Liver (tissue), 9 donors: ENCODE data around the gene RALGPS2. TPM values are rescaled to one million over a fixed set of nuclear protein-coding genes. Genes with fewer than 3 reads are reported as not detected.

Source experiments
- DNase-seq: peaks from one replicate; pipeline ENCODE4 v3.0.0-alpha.2; 2017; ENCODE audit warnings: low spot score
- H3K27ac ChIP-seq, 2 donors: one replicate each; pipeline ENCODE4 v1.7.0; 2013; ENCODE audit warnings: inconsistent platforms in 2 of 2, low read length in 2 of 2, control low read depth in 1 of 2, low read depth in 1 of 2, mild to moderate bottlenecking in 1 of 2
- H3K27me3 ChIP-seq, 4 donors: one replicate each; pipeline versions ENCODE4 v1.6.1 to v1.7.0; 2013; ENCODE audit warnings: low read length in 3 of 4, inconsistent platforms in 1 of 4, mild to moderate bottlenecking in 1 of 4, moderate library complexity in 1 of 4; ENCODE audit not compliant: control insufficient read depth in 4 of 4, insufficient read depth in 4 of 4
- H3K36me3 ChIP-seq, 4 donors: one replicate each; pipeline versions ENCODE4 v1.6.1 to v1.7.0; 2013; ENCODE audit warnings: low read length in 3 of 4, mild to moderate bottlenecking in 3 of 4, low read depth in 1 of 4, moderate library complexity in 1 of 4; ENCODE audit not compliant: control insufficient read depth in 4 of 4, insufficient read depth in 3 of 4
- H3K4me1 ChIP-seq, 4 donors: one replicate each; pipeline versions ENCODE4 v1.6.1 to v1.7.0; 2013; ENCODE audit warnings: low read length in 3 of 4, mild to moderate bottlenecking in 3 of 4, moderate library complexity in 1 of 4; ENCODE audit not compliant: control insufficient read depth in 4 of 4, insufficient read depth in 4 of 4
- H3K4me3 ChIP-seq, 3 donors: one replicate each; pipeline versions ENCODE4 v1.6.1 to v1.7.0; 2013; ENCODE audit warnings: low read length in 3 of 3, control low read depth in 1 of 3, low read depth in 1 of 3, mild to moderate bottlenecking in 1 of 3
- H3K9ac ChIP-seq, 2 donors: one replicate each; pipeline ENCODE4 v1.7.0; 2013; ENCODE audit warnings: low read length in 2 of 2, mild to moderate bottlenecking in 2 of 2, moderate library complexity in 2 of 2, control low read depth in 1 of 2, low read depth in 1 of 2
- H3K9me3 ChIP-seq, 4 donors: one replicate each; pipeline versions ENCODE4 v1.6.1 to v1.7.0; 2013; ENCODE audit warnings: low read length in 3 of 4; ENCODE audit not compliant: control insufficient read depth in 4 of 4
- EGR1 ChIP-seq, 2 donors: IDR thresholded peaks; 2 replicates each; pipeline ENCODE4 v1.6.1; 2016 to 2018; ENCODE audit warnings: antibody characterized with exemption in 2 of 2, low read depth in 2 of 2
- FOXA1 ChIP-seq: IDR thresholded peaks from 2 replicates; pipeline ENCODE4 v1.6.1; 2016; ENCODE audit warnings: antibody characterized with exemption
- FOXA2 ChIP-seq: IDR thresholded peaks from 2 replicates; pipeline ENCODE4 v1.6.1; 2016; ENCODE audit warnings: antibody characterized with exemption
- GABPA ChIP-seq, 2 donors: IDR thresholded peaks in 1 of 2; conservative IDR thresholded peaks in 1 of 2; 2 replicates each; pipeline ENCODE4 v1.6.1; 2016; ENCODE audit warnings: antibody characterized with exemption in 2 of 2, mild to moderate bottlenecking in 1 of 2, moderate library complexity in 1 of 2
- HNF4A ChIP-seq, 2 donors: conservative IDR thresholded peaks; 2 replicates each; pipeline ENCODE4 v1.6.1; 2016; ENCODE audit warnings: antibody characterized with exemption in 2 of 2, mild to moderate bottlenecking in 2 of 2
- HNF4G ChIP-seq: IDR thresholded peaks from 2 replicates; pipeline ENCODE4 v1.6.1; 2016; ENCODE audit warnings: antibody characterized with exemption
- JUND ChIP-seq, 2 donors: IDR thresholded peaks; 2 replicates each; pipeline ENCODE4 v1.6.1; 2016; ENCODE audit warnings: antibody characterized with exemption in 2 of 2
- NR2F2 ChIP-seq: IDR thresholded peaks from 2 replicates; pipeline ENCODE4 v1.6.1; 2016; ENCODE audit warnings: antibody characterized with exemption
- RXRA ChIP-seq, 2 donors: IDR thresholded peaks; 2 replicates each; pipeline ENCODE4 v1.6.1; 2017 to 2018; ENCODE audit warnings: antibody characterized with exemption in 2 of 2, mild to moderate bottlenecking in 1 of 2
- SP1 ChIP-seq: IDR thresholded peaks from 2 replicates; pipeline ENCODE4 v1.6.1; 2018; ENCODE audit warnings: antibody characterized with exemption, mild to moderate bottlenecking
- TAF1 ChIP-seq: conservative IDR thresholded peaks from 2 replicates; pipeline ENCODE4 v1.6.1; 2016; ENCODE audit warnings: antibody characterized with exemption, mild to moderate bottlenecking
- YY1 ChIP-seq: IDR thresholded peaks from 2 replicates; pipeline ENCODE4 v1.6.1; 2016; ENCODE audit warnings: antibody characterized with exemption, mild to moderate bottlenecking
- WGBS: extraction: QIAGEN DNeasy Blood & Tissue Kit; methylation state at CpG from one replicate; pipeline ENCODE4 v1.1.7; 2013; 5-methylcytosine and 5-hydroxymethylcytosine counted together
- polyA plus RNA-seq, 2 donors: library from polyadenylated mRNA; stranded (reverse) in 1 of 2; unstranded in 1 of 2; fragments of 200-250 nt in 1 of 2; fragments of >200 nt in 1 of 2; fragmentation: Nextera tagmentation in 1 of 2; extraction: Ambion mirVana in 1 of 2; gene quantifications; one replicate each; pipeline versions ENCODE4 v1.2.1 to v1.2.3, GENCODE V29; 2013 to 2015
- total RNA-seq, 2 donors: library from RNA; depleted of rRNA; stranded (reverse); fragments of >200 nt; gene quantifications; one replicate each; pipeline ENCODE4 v1.2.3, GENCODE V29; 2014
- TF ChIP-seq, protein P1 (sequence below): fragments of 150-350 bp; IDR thresholded peaks from 2 replicates; pipeline ENCODE4 v1.5.1; 2017; ENCODE audit warnings: improper control_type of control experiment, low read depth, low read length; ENCODE audit not compliant: missing input control
- TF ChIP-seq, protein P2 (sequence below): IDR thresholded peaks from 2 replicates; pipeline ENCODE4 v1.6.1; 2016; ENCODE audit warnings: antibody characterized with exemption
- TF ChIP-seq, protein P3 (sequence below): IDR thresholded peaks from 2 replicates; pipeline ENCODE4 v1.6.1; 2016; ENCODE audit warnings: antibody characterized with exemption
- TF ChIP-seq, protein P4 (sequence below): IDR thresholded peaks from 2 replicates; pipeline ENCODE4 v1.6.1; 2016; ENCODE audit warnings: antibody characterized with exemption
- TF ChIP-seq, protein P5 (sequence below): IDR thresholded peaks from 2 replicates; pipeline ENCODE4 v1.6.1; 2016; ENCODE audit warnings: antibody characterized with exemption, mild to moderate bottlenecking
- donor health status: healthy.
- donor health status: healthy.
- donor health status: healthy.
- donor health status: healthy.
- donor health status: healthy.

RALGPS2 gene
- total and polyA plus RNA-seq, 4 donors: 8.1 to 39.2 (median 16.9) TPM

DNA sequence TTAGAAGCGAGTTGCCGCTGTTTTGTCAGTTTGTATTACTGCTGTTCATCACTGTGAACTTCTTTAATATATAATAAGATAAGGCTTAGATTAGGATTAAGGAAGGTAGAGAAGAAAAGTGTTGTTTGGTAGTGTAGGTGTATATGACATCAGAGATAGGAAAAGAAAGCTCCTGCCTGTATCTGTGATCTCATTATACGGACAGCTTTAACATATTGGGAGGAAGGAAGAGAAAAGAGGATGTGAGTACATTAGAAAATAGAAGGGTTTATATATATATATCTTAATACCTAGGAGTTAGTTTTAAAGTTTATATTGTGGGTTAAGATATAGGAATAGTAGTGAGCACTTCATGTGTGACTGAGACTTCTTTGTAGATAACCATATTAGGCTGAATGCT lies 71.0 kb downstream of the RALGPS2 start:
- 95% methylated on average over 3 of the region's 3 CpGs for WGBS
- Histone ChIP-seq H3K36me3 (peaks cover 2 to 14% (median 6%) of the 10 kb centered on the region in 4 donors), H3K27ac (no peak overlapping the region), H3K4me1 (no peaks in the 10 kb centered on the region), H3K4me3 (no peak overlapping the region), H3K9me3 (peaks cover 0 to 2% (median 0%) of the 10 kb centered on the region in 4 donors), H3K9ac (no peak overlapping the region), H3K27me3 (no peaks in the 10 kb centered on the region)
- DNase-seq: no peak
- TF ChIP-seq YY1 (no peak), GABPA (IDR thresholded peaks at IDR 0.05 in 1 of 2, conservative IDR thresholded peaks at IDR 0.05 in 1 of 2) (no peak), TAF1 (no peak), FOXA2 (no peak), HNF4G (no peak), JUND (IDR thresholded peaks at IDR 0.05) (no peak), EGR1 (IDR thresholded peaks at IDR 0.05; ENCODE audit: low read depth in 2 of 2) (no peak), SP1 (no peak), NR2F2 (no peak), FOXA1 (no peak), HNF4A (conservative IDR thresholded peaks at IDR 0.05) (no peak), RXRA (IDR thresholded peaks at IDR 0.05) (no peak)
- TF ChIP-seq, protein P1, sequence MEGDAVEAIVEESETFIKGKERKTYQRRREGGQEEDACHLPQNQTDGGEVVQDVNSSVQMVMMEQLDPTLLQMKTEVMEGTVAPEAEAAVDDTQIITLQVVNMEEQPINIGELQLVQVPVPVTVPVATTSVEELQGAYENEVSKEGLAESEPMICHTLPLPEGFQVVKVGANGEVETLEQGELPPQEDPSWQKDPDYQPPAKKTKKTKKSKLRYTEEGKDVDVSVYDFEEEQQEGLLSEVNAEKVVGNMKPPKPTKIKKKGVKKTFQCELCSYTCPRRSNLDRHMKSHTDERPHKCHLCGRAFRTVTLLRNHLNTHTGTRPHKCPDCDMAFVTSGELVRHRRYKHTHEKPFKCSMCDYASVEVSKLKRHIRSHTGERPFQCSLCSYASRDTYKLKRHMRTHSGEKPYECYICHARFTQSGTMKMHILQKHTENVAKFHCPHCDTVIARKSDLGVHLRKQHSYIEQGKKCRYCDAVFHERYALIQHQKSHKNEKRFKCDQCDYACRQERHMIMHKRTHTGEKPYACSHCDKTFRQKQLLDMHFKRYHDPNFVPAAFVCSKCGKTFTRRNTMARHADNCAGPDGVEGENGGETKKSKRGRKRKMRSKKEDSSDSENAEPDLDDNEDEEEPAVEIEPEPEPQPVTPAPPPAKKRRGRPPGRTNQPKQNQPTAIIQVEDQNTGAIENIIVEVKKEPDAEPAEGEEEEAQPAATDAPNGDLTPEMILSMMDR: no peak
- TF ChIP-seq, protein P2, sequence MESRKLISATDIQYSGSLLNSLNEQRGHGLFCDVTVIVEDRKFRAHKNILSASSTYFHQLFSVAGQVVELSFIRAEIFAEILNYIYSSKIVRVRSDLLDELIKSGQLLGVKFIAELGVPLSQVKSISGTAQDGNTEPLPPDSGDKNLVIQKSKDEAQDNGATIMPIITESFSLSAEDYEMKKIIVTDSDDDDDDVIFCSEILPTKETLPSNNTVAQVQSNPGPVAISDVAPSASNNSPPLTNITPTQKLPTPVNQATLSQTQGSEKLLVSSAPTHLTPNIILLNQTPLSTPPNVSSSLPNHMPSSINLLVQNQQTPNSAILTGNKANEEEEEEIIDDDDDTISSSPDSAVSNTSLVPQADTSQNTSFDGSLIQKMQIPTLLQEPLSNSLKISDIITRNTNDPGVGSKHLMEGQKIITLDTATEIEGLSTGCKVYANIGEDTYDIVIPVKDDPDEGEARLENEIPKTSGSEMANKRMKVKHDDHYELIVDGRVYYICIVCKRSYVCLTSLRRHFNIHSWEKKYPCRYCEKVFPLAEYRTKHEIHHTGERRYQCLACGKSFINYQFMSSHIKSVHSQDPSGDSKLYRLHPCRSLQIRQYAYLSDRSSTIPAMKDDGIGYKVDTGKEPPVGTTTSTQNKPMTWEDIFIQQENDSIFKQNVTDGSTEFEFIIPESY: no peak
- TF ChIP-seq, protein P3, sequence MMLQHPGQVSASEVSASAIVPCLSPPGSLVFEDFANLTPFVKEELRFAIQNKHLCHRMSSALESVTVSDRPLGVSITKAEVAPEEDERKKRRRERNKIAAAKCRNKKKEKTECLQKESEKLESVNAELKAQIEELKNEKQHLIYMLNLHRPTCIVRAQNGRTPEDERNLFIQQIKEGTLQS: no peak
- TF ChIP-seq, protein P4, sequence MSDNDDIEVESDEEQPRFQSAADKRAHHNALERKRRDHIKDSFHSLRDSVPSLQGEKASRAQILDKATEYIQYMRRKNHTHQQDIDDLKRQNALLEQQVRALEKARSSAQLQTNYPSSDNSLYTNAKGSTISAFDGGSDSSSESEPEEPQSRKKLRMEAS: no peak

DNA sequence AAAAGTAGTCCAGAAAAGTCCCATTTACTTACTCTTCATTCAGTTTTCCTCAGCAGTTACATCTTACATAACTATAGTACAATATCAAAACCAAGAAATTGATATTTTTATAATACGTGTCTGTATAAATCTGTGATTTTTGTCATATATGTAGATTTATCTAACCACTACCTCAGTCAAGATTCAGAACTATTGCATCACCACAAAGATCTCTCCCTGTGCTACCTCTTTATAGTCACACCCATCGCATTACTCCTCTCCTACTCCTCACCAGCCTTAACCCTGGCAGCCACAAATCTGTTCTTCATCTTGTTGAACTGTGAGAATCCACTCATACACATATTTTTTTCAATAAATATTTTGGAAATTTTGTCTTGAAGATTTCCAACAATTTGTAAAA lies 72.5 kb downstream of the RALGPS2 start:
- H3K9ac ChIP-seq: no peak overlapping the region
- H3K4me3 ChIP-seq: no peak overlapping the region
- no peaks in the 10 kb centered on the region for H3K4me1 ChIP-seq
- no peaks in the 10 kb centered on the region for H3K27me3 ChIP-seq
- 98% methylated on average over 2 of the region's 2 CpGs for WGBS
- peaks cover 0 to 2% (median 0%) of the 10 kb centered on the region in 4 donors for H3K9me3 ChIP-seq
- TF ChIP-seq TAF1: no peak
- TF ChIP-seq, protein P4: no peak
- TF ChIP-seq, protein P5, sequence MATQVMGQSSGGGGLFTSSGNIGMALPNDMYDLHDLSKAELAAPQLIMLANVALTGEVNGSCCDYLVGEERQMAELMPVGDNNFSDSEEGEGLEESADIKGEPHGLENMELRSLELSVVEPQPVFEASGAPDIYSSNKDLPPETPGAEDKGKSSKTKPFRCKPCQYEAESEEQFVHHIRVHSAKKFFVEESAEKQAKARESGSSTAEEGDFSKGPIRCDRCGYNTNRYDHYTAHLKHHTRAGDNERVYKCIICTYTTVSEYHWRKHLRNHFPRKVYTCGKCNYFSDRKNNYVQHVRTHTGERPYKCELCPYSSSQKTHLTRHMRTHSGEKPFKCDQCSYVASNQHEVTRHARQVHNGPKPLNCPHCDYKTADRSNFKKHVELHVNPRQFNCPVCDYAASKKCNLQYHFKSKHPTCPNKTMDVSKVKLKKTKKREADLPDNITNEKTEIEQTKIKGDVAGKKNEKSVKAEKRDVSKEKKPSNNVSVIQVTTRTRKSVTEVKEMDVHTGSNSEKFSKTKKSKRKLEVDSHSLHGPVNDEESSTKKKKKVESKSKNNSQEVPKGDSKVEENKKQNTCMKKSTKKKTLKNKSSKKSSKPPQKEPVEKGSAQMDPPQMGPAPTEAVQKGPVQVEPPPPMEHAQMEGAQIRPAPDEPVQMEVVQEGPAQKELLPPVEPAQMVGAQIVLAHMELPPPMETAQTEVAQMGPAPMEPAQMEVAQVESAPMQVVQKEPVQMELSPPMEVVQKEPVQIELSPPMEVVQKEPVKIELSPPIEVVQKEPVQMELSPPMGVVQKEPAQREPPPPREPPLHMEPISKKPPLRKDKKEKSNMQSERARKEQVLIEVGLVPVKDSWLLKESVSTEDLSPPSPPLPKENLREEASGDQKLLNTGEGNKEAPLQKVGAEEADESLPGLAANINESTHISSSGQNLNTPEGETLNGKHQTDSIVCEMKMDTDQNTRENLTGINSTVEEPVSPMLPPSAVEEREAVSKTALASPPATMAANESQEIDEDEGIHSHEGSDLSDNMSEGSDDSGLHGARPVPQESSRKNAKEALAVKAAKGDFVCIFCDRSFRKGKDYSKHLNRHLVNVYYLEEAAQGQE: no peak
- H3K27ac ChIP-seq: no peak overlapping the region
- DNase-seq: no peak
- peaks cover 2 to 14% (median 6%) of the 10 kb centered on the region in 4 donors for H3K36me3 ChIP-seq
